ENCODE data around the gene GREM2. TPM values are rescaled to one million over a fixed set of nuclear protein-coding genes. Genes with fewer than 3 reads are reported as not detected.

The GREM2 gene
- total and polyA plus RNA-seq, 8 donors = 0.03 to 0.58 (median 0.12) TPM; not detected in 1

DNA sequence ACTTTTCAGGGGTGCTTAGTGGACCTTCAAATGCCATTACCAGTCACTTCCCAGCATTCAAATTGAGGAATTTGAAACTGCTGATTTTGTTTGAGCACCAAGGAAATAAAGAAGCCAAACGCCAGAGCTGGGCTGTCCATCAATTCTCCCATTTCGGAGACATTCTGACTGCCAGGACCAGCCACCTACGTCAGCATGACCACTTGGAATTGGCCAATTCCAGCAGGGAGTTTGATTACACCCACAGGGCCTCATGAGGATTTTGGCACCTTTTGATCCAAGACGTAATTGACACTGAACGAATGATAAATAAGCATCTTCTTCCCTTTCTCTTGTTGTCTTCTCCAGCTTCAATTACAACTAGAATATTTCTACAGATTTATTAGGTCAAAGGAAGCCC, 40.2 kb downstream of the GREM2 start:
- ATAC-seq (no peak), FAIRE-seq (no peak), DNase-seq (no peak)
- intact Hi-C loops (cut with DNase I) = no loop called here
- Histone ChIP-seq H3K4me1 (no peaks in the 10 kb centered on the region), H3K4me3 (no peak overlapping the region), H3K9me3 (no peaks in the 10 kb centered on the region), H3K36me3 (no peaks in the 10 kb centered on the region), H3K27ac (no peak overlapping the region), H3K27me3 (no peaks in the 10 kb centered on the region)
- TF ChIP-seq, protein P1, sequence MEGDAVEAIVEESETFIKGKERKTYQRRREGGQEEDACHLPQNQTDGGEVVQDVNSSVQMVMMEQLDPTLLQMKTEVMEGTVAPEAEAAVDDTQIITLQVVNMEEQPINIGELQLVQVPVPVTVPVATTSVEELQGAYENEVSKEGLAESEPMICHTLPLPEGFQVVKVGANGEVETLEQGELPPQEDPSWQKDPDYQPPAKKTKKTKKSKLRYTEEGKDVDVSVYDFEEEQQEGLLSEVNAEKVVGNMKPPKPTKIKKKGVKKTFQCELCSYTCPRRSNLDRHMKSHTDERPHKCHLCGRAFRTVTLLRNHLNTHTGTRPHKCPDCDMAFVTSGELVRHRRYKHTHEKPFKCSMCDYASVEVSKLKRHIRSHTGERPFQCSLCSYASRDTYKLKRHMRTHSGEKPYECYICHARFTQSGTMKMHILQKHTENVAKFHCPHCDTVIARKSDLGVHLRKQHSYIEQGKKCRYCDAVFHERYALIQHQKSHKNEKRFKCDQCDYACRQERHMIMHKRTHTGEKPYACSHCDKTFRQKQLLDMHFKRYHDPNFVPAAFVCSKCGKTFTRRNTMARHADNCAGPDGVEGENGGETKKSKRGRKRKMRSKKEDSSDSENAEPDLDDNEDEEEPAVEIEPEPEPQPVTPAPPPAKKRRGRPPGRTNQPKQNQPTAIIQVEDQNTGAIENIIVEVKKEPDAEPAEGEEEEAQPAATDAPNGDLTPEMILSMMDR (IDR thresholded peaks at IDR 0.05) = no peak
- 56 to 70% methylated on average over 5 of the region's 5 CpGs for WGBS, 2 donors

DNA sequence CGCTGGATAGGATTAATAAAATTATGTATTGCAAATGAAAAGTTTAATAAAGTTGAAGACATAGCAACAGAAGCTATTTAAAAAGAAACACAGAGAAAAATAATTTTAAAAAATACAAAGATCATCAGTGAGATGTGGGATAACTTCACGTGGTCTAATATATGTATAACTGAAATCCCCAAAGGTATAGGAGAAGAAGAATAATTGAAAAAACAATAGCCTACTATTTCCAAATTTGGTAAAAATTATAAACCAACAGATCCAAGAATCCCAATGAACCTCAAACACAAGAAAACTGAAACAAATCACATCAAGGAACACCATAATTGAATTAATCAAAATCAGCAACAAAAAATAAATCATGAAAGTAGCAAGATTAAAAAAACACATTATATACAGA, 44.9 kb downstream of the GREM2 start:
- no peak overlapping the region for H3K4me3 ChIP-seq
- no peaks in the 10 kb centered on the region for H3K27me3 ChIP-seq
- ATAC-seq (no peak), DNase-seq (no peak), FAIRE-seq (no peak)
- WGBS, 2 donors = 34 to 67% methylated on average over 2 of the region's 2 CpGs
- no peaks in the 10 kb centered on the region for H3K9me3 ChIP-seq
- no peaks in the 10 kb centered on the region for H3K36me3 ChIP-seq
- H3K4me1 ChIP-seq = no peaks in the 10 kb centered on the region
- intact Hi-C loops (cut with DNase I) = no loop called here
- no peak overlapping the region for H3K27ac ChIP-seq
- TF ChIP-seq, protein P1 (IDR thresholded peaks at IDR 0.05) = no peak

DNA sequence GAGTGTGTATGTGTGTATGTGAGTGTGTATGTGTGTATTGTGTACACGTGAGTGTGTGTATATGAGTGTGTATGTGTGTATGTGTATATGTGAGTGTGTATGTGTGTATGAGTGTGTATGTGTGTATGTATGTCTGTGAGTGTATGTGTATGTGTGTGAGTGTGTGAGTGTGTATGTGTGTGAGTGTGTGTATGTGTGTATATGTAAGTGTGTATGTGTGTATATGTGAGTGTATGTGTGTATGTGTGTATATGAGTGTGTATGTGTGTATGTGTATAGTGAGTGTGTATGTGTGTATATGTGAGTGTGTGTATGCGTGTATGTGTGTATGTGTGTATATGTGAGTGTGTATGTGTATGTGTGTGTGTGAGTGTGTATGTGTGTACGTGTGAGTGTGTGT, 49.2 kb downstream of the GREM2 start:
- intact Hi-C loops (cut with DNase I) = no loop called here
- no peak for DNase-seq
- Histone ChIP-seq H3K4me1 (no peaks in the 10 kb centered on the region), H3K27me3 (no peaks in the 10 kb centered on the region), H3K9me3 (no peaks in the 10 kb centered on the region), H3K36me3 (no peaks in the 10 kb centered on the region), H3K27ac (no peak overlapping the region), H3K4me3 (no peak overlapping the region)
- no peak for ATAC-seq
- no peak for FAIRE-seq
- WGBS, 2 donors = 73 to 88% methylated on average over 3 of the region's 3 CpGs
- TF ChIP-seq, protein P1 (IDR thresholded peaks at IDR 0.05) = no peak

DNA sequence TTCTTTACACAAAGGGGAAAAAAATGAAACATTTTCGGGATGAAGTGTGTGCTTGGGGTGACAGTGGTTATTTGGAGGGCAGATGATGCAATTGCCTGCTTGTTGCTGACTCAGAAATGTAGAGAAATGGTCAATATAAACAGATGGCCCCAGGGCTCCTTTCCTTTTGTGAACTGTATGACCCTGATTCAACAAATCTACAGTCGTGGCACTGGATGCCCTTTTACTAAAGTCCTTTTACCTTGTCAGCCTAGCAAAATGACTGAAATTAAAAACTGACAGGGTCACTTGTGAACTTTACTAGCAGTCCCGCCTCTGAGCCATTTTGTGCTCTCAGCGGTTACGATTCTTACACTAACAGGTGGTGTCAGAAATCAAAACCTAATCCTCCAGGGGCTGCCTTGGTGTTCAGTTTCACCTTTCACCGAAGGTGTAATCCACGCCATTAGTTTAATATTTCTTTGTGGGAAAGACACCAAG, 49.8 kb downstream of the GREM2 start:
- DNase-seq (no peak), FAIRE-seq (no peak), ATAC-seq (peak in 1 of 4 donors; percentile 27)
- H3K4me1 ChIP-seq = no peaks in the 10 kb centered on the region
- WGBS, 2 donors = 60 to 63% methylated on average over 7 of the region's 7 CpGs
- TF ChIP-seq, protein P1 (IDR thresholded peaks at IDR 0.05) = no peak
- H3K27ac ChIP-seq = no peak overlapping the region
- intact Hi-C loops (cut with DNase I) = no loop called here
- H3K27me3 ChIP-seq = no peaks in the 10 kb centered on the region
- no peaks in the 10 kb centered on the region for H3K9me3 ChIP-seq
- no peak overlapping the region for H3K4me3 ChIP-seq
- no peaks in the 10 kb centered on the region for H3K36me3 ChIP-seq

DNA sequence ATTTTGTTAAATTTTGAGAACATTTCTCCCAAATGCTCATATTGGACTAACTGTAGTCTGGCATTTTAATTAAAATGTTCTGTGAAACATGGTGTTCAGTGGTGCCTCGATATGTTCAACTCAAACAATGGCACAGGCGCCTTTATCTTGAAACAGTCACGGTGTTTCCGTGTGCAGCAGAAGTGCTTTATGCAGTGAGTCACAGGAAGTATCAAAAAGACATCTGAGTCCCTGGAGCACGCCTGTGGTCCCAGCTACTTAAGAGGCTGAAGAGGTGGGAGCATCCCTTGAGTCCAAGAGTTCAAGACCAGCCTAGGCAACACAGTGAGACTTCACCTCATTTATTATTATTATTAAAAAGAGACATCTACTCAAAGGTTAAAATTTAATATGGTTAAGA, 52.2 kb downstream of the GREM2 start:
- H3K36me3 ChIP-seq = no peaks in the 10 kb centered on the region
- no peak for DNase-seq
- H3K27me3 ChIP-seq = no peaks in the 10 kb centered on the region
- H3K27ac ChIP-seq = no peak overlapping the region
- 74 to 78% methylated on average over 5 of the region's 5 CpGs for WGBS, 2 donors
- FAIRE-seq = no peak
- no peaks in the 10 kb centered on the region for H3K9me3 ChIP-seq
- intact Hi-C loops (cut with DNase I) = no loop called here
- TF ChIP-seq, protein P1 (IDR thresholded peaks at IDR 0.05) = no peak
- H3K4me1 ChIP-seq = no peaks in the 10 kb centered on the region
- ATAC-seq = no peak
- no peak overlapping the region for H3K4me3 ChIP-seq

Data from pancreas (tissue), 10 donors.